D721Med (cell line): ENCODE results near the gene DENND6B.

Experiments used
- DNase-seq: peaks from one replicate; pipeline ENCODE4 v3.0.0; 2011; ENCODE audit warnings: low spot score; ENCODE audit not compliant: insufficient read length
- FAIRE-seq: peaks from 2 replicates; lab custom pipeline; 2011; peaks lifted over from hg19 to GRCh38; lab: Jason Lieb, UNC
- TF ChIP-seq, protein P1 (sequence below): IDR thresholded peaks from 2 replicates; pipeline ENCODE4 v1.5.1; 2012; ENCODE audit warnings: mild to moderate bottlenecking, control low read depth; ENCODE audit not compliant: insufficient read depth; ENCODE audit errors: missing control alignments

DENND6B gene

DNA sequence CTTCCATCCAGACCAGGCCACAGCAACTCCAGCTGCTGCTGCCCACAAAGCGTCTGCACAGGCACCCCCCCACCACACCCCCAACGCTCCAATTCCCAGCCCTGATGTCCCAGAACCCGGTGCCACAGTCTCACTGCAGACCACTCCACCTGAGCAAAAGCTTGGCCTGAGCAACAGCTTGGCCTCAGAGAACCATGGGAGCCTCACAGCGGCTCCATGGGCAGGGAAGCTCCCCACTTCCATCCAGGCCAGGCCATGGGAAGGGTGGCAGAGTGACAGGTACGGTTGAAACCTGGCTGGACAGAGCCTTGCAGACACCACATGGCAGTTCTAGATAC is 32.5 kb downstream of the DENND6B start:
- DNase-seq (no peak), FAIRE-seq (no peak)
- TF ChIP-seq, protein P1, sequence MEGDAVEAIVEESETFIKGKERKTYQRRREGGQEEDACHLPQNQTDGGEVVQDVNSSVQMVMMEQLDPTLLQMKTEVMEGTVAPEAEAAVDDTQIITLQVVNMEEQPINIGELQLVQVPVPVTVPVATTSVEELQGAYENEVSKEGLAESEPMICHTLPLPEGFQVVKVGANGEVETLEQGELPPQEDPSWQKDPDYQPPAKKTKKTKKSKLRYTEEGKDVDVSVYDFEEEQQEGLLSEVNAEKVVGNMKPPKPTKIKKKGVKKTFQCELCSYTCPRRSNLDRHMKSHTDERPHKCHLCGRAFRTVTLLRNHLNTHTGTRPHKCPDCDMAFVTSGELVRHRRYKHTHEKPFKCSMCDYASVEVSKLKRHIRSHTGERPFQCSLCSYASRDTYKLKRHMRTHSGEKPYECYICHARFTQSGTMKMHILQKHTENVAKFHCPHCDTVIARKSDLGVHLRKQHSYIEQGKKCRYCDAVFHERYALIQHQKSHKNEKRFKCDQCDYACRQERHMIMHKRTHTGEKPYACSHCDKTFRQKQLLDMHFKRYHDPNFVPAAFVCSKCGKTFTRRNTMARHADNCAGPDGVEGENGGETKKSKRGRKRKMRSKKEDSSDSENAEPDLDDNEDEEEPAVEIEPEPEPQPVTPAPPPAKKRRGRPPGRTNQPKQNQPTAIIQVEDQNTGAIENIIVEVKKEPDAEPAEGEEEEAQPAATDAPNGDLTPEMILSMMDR, result no peak

DNA sequence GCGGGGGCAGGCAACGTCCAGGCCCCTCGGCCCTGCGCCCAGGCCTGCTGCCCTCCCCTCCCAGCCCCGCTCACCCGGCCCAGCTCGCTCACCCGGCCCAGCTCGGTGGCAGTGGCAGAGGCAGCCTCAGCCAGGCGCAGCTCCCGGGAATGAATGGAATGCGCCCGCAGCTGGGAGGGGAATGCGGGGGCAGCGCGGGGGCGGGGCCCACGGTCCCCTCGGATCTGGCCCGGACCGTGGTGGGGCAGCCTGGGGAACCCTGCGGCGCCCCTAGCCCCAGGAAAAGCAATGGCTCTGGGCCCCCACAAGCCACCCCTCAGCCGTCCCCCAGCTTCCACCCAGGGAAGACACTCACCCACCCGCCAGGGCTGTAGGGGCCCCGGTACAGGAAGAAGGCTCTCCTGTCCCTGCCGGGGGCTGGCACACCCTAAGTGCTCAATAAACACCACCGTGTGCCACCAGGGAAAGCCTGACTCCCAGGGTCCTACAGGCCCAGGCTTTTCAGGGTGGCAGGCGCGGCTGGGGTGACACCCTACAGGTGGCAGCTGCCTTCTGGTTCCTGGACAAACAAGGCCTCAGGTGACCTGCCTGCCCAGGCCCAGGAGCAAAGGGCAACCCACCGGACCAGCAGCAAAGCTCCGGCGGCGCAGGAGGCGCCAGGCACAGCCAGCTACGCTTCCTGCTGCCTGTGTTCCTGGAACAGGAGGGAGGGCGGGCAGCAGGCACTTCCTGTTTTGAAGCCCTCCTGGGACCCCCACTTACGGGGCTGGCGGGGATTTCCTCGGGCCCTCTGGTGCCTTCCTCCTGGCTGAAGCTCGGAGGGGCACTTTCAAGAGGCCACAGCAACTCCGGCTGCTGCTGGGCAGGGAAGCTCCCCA is 33.1 kb downstream of the DENND6B start:
- FAIRE-seq (no peak), DNase-seq (no peak)
- TF ChIP-seq, protein P1, result no peak

DNA sequence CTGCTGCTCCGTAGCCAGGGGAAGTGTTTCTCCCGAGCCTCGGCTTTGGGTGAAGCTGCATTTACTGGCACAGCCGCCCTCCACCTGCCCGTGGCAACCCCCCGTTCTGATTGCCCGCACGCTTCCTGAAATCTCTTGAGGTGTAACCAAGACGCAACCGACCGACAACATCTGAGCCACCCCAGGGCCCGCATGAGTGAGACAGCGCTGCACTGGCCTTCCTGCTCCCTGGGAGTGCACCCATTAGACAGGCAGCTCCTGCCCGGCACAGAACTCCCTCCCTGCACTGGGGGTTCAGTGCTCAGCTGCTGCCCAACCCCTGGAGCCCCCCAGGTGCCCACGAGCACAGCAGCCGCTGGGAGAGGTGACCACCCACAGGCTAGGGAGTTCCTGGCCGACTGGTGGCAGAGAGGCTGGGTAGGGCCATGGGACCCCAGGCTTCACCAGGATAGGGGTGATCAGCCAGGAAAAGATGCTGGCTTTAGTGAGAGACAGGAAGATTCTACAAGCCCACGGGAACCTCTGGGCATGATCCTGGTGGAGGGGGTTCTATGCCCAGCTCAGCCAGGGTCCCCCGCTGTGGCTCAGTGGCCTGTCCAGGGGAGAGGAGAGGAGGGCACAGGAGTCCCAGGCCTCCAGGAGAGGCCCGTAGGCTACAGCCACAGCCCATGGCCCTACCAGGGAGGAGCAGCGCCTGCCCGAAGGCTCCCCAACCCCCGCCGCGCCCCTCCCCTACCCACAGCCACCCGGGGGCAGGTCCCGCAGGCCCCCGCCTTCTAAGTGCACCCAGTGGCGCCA is 34.0 kb downstream of the DENND6B start:
- DNase-seq, result no peak
- TF ChIP-seq, protein P1, result no peak
- no peak for FAIRE-seq

DNA sequence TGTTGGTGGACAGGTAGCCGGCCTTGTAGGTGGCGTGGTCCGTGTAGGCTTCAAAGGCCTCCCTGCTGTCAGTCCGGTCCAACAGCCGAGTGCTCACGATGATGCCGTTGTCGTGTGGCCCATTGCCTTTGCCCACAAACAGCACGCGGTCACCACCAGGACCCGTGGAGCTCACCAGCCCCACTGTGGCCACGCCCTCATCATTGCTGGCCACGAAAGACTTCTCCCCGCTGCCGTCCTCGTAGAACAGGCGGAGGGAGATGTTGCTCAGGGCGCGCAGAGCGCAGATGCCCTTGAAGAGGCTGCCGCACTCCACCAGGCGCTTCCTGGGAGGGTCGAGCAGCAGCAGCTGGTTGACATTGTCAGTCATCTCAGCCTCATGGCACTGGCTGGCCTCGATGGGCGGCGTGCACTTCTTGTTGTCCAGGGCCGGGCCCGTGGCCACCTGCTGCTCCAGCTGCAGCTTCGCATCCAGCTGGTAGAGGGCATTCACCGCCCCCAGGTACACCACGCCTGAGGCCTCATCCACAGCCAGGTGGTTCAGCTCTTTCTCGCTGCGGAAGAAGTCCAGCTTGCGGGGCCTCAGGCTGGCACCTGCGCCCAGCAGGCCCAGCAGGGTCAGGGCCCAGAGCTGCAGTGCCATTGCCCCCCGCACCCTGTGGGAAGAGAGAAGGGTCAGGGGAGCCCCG is 36.7 kb downstream of the DENND6B start:
- DNase-seq, result no peak

DNA sequence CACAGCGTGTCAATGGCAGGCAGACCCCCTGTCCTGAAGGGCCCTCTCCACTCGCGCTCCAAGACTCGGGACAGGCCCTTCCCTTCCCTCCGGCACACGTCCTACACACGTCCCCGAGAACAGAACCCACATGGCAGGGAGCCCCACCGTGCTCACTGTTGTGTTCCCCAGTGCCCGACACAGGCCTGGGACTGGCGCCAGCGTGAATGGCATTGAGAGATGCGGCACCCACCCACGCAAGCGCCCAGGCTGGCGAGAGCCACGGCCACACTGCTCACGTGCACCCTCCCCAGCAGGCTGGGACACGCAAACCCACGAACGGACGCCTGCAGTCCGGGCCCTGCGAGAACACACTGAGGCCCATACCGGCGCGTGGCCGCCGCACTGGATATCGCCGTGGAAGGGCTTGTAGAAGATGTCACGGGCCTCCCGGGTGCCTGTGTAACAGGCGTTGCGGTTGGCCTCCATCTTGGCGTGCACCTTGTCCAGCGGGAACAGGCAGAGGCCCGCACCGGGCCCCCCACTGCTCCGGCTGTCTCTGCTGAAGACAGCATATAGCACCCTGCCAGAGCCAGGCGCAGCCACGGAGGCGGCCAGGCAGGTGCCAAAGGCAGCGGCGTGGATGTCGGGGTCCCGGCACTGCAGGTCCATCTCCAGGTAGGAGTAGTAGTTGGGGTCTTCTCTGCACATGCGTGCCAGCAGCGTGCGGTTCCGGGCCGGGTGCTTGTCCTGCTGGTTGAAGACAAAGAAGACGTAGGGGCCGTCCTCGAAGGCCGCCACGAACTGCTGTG is 37.5 kb downstream of the DENND6B start:
- TF ChIP-seq, protein P1, result no peak
- FAIRE-seq (no peak), DNase-seq (no peak)

More for the DNA sequence above, 36.7 kb downstream of the DENND6B start:
- TF ChIP-seq, protein P1, result no peak
- FAIRE-seq, result no peak

DNA sequence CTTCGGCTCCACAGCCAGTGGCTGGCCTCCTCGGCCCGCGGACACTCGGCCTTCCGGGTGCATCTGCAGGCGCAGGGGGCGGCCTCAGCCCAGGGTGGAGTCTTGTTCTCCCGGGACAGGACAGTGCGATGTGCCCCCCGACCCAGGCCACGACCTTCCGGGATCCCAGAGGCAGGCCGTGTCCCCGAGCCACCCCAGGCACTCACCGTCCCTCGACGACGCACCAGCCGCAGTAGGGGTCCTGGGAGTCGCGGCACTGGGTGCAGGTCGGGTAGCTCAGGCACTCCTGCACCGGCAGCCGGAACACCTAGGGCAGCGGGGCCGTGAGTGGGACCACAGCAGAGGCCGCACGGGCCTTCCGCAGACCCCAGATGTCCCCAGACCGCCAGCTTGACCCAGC is 39.1 kb downstream of the DENND6B start:
- TF ChIP-seq, protein P1, result no peak
- DNase-seq (no peak), FAIRE-seq (no peak)
